ENCODE data around the gene CASS4. TPM values are rescaled to one million over a fixed set of nuclear protein-coding genes. Genes with fewer than 3 reads are reported as not detected.

CASS4 gene
- total and polyA plus RNA-seq, 9 of the 15 experiments (the other 6 are each of a cell fraction or from before 2014, with no cell fraction given), result 8.1 to 53.8 (median 26.7) TPM

DNA sequence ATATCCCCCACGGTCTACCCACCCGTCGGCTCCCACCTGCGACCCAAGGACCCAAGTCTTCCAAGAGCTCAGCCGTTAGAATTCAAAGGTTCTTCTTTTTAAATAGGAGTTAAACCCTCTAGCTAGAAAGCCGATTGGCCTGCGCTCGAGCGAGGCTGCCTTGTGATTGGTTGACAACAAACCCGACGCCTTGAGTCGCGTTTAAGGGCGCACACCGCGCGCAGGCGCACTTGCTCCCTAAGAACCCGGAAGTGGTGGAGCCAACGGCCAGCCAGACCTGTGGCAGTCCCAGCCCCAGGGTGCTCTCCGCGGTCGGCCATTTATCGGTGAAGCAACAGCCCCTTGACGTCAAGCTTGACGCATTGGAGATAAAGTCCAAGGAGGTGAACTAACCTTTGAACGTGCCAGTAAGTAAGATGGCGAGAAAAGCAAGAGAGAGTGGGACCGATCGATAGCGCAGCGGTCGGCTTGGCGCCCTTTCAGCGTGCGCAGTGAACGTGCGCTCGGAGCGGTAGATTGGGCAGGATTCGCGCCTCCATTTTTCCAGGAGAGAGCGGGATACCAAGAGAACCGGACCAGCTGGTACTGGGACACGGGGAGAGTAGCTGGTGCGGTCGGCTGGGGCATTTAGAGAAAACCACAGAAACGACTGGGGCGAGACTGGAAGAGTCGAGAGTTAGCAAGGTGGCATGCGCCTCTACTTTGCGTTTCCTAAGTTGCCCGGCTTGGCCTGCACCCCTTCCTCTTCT is 19.8 kb upstream of the CASS4 start, which contains the start of the genes AURKA and CSTF1 (continued):
- TF ChIP-seq, protein P1, sequence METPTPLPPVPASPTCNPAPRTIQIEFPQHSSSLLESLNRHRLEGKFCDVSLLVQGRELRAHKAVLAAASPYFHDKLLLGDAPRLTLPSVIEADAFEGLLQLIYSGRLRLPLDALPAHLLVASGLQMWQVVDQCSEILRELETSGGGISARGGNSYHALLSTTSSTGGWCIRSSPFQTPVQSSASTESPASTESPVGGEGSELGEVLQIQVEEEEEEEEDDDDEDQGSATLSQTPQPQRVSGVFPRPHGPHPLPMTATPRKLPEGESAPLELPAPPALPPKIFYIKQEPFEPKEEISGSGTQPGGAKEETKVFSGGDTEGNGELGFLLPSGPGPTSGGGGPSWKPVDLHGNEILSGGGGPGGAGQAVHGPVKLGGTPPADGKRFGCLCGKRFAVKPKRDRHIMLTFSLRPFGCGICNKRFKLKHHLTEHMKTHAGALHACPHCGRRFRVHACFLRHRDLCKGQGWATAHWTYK (CRISPR knock-in tag; IDR thresholded peaks at IDR 0.05), result 0 out of 2 replicates have a peak, but pooled peaks have one; percentile 81
- peak; percentile 98 for TF ChIP-seq NFRKB (IDR thresholded peaks at IDR 0.05; ENCODE audit: low read depth)
- TF ChIP-seq ARNT (IDR thresholded peaks at IDR 0.05), result peak; percentile 20 to 61; a peak in 1 of 4 replicates
- TF ChIP-seq NBN (IDR thresholded peaks at IDR 0.05; ENCODE audit: low read depth), result peak; percentile 85
- 0 out of 2 replicates have a peak, but pooled peaks have one; percentile 37 for TF ChIP-seq ZEB2 (IDR thresholded peaks at IDR 0.05)
- TF ChIP-seq, protein P2, sequence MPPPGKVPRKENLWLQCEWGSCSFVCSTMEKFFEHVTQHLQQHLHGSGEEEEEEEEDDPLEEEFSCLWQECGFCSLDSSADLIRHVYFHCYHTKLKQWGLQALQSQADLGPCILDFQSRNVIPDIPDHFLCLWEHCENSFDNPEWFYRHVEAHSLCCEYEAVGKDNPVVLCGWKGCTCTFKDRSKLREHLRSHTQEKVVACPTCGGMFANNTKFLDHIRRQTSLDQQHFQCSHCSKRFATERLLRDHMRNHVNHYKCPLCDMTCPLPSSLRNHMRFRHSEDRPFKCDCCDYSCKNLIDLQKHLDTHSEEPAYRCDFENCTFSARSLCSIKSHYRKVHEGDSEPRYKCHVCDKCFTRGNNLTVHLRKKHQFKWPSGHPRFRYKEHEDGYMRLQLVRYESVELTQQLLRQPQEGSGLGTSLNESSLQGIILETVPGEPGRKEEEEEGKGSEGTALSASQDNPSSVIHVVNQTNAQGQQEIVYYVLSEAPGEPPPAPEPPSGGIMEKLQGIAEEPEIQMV (tag; conservative IDR thresholded peaks at IDR 0.05; ENCODE audit: low read depth), result peak; percentile 98
- peak; percentile 54 for TF ChIP-seq NEUROD1 (IDR thresholded peaks at IDR 0.05; ENCODE audit: borderline replicate concordance, low read depth, low read length, partially characterized antibody)
- TF ChIP-seq, protein P3, sequence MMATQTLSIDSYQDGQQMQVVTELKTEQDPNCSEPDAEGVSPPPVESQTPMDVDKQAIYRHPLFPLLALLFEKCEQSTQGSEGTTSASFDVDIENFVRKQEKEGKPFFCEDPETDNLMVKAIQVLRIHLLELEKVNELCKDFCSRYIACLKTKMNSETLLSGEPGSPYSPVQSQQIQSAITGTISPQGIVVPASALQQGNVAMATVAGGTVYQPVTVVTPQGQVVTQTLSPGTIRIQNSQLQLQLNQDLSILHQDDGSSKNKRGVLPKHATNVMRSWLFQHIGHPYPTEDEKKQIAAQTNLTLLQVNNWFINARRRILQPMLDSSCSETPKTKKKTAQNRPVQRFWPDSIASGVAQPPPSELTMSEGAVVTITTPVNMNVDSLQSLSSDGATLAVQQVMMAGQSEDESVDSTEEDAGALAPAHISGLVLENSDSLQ (IDR thresholded peaks at IDR 0.05), result peak; percentile 80
- TF ChIP-seq BCOR (IDR thresholded peaks at IDR 0.05), result peak; percentile 38; the same call in 1 of the 2 replicates
- peak; percentile 44; the same call in 1 of the 2 replicates for TF ChIP-seq ZNF431 (CRISPR knock-in tag; IDR thresholded peaks at IDR 0.05)
- peak; percentile 57 for TF ChIP-seq SMAD1 (IDR thresholded peaks at IDR 0.05; ENCODE audit: low read depth, low read length, partially characterized antibody)
- TF ChIP-seq ILF3 (IDR thresholded peaks at IDR 0.05; ENCODE audit: borderline replicate concordance), result no peak
- peak in 1 of 2 experiments; percentile 69; a peak in 2 of 3 replicates for TF ChIP-seq CBX3 (IDR thresholded peaks at IDR 0.05; ENCODE audit: borderline replicate concordance in 1 of 2, low read length in 2 of 2)
- TF ChIP-seq, protein P4, sequence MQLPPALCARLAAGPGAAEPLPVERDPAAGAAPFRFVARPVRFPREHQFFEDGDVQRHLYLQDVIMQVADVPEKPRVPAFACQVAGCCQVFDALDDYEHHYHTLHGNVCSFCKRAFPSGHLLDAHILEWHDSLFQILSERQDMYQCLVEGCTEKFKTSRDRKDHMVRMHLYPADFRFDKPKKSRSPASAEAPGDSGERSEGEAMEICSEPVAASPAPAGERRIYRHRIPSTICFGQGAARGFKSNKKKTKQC (CRISPR knock-in tag; IDR thresholded peaks at IDR 0.05), result peak; percentile 40; the same call in 1 of the 2 replicates
- TF ChIP-seq, protein P5, sequence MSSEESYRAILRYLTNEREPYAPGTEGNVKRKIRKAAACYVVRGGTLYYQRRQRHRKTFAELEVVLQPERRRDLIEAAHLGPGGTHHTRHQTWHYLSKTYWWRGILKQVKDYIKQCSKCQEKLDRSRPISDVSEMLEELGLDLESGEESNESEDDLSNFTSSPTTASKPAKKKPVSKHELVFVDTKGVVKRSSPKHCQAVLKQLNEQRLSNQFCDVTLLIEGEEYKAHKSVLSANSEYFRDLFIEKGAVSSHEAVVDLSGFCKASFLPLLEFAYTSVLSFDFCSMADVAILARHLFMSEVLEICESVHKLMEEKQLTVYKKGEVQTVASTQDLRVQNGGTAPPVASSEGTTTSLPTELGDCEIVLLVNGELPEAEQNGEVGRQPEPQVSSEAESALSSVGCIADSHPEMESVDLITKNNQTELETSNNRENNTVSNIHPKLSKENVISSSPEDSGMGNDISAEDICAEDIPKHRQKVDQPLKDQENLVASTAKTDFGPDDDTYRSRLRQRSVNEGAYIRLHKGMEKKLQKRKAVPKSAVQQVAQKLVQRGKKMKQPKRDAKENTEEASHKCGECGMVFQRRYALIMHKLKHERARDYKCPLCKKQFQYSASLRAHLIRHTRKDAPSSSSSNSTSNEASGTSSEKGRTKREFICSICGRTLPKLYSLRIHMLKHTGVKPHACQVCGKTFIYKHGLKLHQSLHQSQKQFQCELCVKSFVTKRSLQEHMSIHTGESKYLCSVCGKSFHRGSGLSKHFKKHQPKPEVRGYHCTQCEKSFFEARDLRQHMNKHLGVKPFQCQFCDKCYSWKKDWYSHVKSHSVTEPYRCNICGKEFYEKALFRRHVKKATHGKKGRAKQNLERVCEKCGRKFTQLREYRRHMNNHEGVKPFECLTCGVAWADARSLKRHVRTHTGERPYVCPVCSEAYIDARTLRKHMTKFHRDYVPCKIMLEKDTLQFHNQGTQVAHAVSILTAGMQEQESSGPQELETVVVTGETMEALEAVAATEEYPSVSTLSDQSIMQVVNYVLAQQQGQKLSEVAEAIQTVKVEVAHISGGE (CRISPR knock-in tag; IDR thresholded peaks at IDR 0.05), result peak in 1 of 3 experiments; percentile 89; a peak in 2 of 6 replicates
- TF ChIP-seq SOX6 (IDR thresholded peaks at IDR 0.05), result 0 out of 2 replicates have a peak, but pooled peaks have one; percentile 54
- peak; percentile 84 for TF ChIP-seq TAF1 (IDR thresholded peaks at IDR 0.05; ENCODE audit: control insufficient read depth, extremely low read depth, insufficient read depth, low read length, severe bottlenecking)
- TF ChIP-seq EHMT2 (IDR thresholded peaks at IDR 0.05), result peak; percentile 67; the same call in 1 of the 2 replicates
- no peak for TF ChIP-seq BDP1 (IDR thresholded peaks at IDR 0.05; ENCODE audit: insufficient read depth, insufficient read length)
